Stimulated activated CD4-positive, alpha-beta T cell treated with anti-CD3 and anti-CD28 coated beads, Interleukin-1b, Interleukin-23, amount 100 ng/mL, for 24 hours (primary cell): ENCODE data around the gene ZNF236.
"Not testable (repeated sequence)": the region's sequence is repeated elsewhere in the genome, so short reads cannot be mapped to it uniquely, and the experiment has no call there.

ENCODE experiments used
- DNase-seq, 4 experiments: peaks; one replicate each; pipeline ENCODE4 v3.0.0-alpha.2; 2020; ENCODE audit warnings: low read depth in 4 of 4, low spot score in 1 of 4

ZNF236 gene

DNA sequence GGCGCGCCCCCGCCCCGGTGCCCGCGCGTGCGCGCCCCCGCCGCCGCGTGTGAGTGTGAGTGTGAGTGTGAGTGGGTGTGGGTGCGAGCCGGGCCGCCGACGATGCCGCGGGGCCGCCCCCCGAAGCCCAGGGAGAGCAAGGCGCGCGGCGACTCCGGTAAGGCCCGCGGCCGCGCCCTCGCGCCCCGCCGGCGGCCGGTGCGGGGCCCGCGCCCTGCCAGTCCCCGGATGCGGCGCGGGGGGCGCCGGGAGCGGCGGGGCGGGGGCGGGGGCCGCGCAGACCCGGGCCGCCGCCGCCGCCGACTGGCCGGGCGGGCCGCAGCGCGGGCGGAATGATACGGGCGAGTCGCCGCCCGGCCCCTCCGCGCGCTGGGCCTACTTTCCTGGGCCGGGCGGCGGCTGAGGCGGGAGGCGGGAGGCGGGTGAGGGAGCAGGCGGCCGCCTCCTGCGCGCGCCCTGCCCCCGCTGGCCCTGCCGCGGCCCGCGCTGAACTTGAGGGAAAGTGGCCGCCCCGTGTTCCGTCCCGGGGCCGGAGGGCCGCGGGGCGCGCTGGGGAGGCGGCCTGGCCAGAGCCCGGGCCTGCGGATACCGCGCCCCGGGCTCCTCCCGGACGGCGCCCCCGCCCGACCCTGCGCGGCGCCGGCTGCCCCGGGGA lies at the start of gene ZNF236:
Gene ZNF236, plus strand, starts transcription at position 52 of the 655 bp plus-strand sequence. Its CDS starts 51 bp downstream, at position 103.
- peak; percentile 26 to 63 (median 42) for DNase-seq

- DNase-seq = no peak
These were observed 49.7 kb upstream of the ZNF236 start for GRCh38 chr18:76772665-76773064.

GRCh38 chr18:76777036-76777435 lies 45.3 kb upstream of the ZNF236 start:
- not testable (repeated sequence) for DNase-seq

- DNase-seq = no peak
These were observed 38.4 kb upstream of the ZNF236 start for GRCh38 chr18:76783786-76784484.

DNA sequence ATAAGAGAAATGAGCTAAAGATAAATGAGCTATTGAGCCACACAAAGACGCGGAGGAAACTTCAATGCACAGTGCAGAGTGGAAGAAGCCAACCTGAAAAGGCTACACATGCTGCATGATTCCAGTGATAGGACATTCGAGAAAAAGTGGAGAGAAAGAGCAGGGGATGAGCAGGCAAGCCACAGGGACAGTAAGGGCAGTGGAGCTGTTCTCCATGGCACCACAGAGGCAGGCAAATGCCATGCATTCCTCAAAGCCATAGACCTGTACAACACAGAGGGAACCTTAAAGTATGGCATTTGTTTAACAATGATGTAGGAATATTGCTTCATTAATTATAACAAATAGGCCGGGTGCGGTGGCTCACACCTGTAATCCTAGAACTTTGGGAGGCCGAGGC lies 36.5 kb upstream of the ZNF236 start:
- no peak for DNase-seq

DNA sequence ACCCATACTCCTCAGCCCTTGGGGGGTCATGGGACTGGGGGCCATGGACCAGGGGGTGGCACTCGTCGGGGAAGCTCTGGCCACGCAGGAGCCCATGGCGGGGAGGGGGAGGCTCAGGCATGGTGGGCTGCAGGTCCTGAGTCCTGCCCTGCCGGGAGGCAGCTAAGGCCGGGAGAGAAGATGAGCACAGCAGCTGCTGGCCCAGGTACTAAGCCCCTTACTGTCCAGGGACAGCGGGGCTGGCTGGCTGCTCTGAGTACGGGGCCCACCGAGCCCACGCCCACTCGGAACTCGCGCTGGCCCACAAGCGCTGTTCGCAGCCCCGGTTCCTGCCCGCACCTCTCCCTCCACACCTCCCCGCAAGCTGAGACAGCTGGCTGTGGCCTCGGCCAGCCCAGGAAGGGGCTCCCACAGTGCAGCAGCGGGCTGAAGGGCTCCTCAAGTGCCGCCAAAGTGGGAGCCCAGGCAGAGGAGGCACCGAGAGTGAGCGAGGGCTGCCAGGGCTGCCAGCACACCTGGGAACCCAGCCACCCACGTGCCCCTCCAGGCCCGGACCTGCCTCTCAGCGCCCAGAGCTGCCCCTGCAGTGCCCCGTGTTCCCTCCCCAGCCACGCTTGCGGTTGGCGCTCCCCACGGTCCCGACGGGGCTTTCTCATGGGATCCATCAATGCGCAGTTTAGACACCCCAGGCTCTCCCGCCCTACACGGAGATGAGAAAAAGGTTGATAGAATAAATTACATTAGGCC lies 33.6 kb upstream of the ZNF236 start:
- no peak for DNase-seq

DNA sequence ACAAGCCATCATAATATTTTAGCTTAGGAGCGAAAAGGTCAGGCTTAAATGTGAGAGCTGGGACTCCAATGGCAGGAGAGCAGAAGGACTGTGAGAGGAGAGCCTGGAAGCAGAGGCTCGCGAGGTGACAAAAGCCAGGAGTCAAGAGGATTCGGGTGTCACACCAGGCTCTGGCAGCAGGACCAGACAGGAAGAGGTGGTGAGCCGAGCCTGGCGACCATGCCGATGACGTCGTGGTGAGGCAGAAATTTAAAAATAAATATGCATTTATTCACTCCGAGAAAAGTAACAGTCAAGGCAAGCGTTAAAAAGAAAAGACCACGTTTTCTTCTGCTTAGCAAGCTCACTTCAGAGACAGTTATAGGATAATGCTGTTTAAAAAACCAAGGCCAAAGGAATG lies 31.3 kb upstream of the ZNF236 start:
- DNase-seq = no peak

GRCh38 chr18:76791642-76792041 lies 30.7 kb upstream of the ZNF236 start:
- DNase-seq = no peak

- DNase-seq = no peak
These were observed 28.0 kb upstream of the ZNF236 start for GRCh38 chr18:76794326-76794725.

- DNase-seq = peak in 3 of 4 experiments; percentile 12 to 32 (median 16)
These were observed 20.5 kb upstream of the ZNF236 start for GRCh38 chr18:76801567-76802505.

DNA sequence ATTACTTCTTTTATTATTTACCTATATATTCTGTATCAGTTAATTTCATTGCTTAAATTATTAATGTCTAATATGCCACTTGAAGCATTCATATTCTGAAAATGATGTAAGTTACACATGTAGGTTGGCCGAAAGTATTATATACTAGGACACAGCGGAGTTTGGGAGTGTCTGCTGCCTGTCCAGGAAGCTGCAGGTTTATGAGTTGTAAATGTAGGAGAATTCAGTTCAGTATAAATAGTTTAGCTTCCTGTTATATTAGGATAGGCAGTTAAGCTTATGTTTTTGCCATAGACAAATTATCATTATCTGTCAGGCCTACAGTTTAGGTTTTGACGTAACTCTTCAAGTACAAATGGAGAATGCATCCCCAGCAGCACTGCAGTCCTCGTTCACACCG lies 18.9 kb upstream of the ZNF236 start:
- no peak for DNase-seq

DNA sequence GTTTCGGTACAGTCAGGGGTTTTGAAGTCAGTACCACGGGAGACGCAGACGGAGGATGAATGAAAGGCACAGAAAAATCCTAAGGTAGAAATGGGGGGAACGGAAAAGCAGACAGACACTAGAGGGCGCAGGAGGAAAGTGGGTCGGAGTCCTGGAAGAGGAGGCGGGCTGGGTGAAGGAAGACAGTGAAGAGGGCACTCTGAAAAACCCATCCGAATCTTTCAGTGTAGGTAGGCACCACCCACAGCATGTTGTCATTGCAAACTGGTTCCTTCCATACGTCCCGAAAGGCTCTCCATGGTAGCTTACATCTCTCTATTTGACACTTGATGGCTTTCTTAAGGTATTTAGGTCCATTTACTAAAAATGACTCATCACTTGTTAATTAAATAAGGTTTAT lies 18.5 kb upstream of the ZNF236 start:
- DNase-seq = peak; percentile 48 to 69 (median 60)

DNA sequence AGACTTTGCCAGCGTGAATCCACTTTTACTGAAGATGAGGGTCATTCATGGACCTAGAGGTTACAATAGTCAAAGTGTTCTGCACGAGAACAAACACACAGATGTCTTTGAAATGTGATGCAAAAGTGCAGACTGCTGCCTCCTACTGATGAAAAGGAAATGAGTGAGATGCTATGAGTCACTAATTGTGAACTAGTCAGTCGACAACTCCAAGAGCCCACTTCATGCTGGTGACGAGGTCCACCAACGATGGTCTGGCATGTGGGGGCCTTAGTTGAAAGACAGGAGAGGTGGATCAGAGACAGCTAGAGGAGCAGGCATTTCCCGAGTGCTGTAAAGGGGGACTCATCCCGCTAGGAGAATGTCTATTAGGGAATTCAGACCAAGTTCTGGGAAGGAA lies 17.1 kb upstream of the ZNF236 start:
- no peak for DNase-seq

DNA sequence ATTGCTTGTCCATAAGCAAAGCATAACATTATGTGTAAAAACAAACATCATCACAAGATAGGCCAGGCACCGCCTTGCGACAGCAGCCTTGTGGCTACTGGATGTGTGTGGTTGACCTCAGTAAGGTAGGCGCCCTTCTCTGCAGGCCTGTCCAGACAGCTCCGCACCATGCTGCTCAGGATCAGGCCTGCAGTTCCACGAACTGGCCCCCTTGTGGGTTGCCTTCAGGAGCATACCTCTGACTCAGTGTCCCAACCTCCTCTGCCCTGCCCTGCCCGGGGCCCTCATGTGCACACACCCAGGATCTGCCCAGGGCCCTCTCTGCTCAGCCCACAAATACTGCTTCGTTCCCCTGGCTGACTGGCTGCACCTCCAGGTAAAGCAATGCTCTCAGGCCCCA lies 16.1 kb upstream of the ZNF236 start:
- DNase-seq = no peak

DNA sequence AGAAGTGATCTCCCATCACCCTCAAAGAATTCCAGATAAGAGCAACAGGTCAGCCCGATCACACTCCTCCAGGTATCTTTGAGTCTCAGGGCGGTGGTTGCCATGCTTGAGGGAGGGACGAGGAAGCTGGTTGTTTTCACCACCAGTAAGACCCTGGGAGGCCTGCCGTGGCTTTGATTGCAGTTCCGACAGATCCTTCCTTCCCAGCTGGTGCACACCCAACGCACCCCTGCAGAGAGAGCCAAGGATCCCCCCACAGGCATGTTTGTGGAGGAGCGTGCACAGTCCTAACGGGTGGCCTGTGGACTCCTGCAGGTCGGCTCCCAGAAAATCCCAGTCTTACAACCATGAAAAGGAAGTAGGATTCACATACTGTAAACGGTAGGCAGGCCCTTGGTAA lies 13.8 kb upstream of the ZNF236 start:
- no peak for DNase-seq

GRCh38 chr18:76811530-76811929 lies 10.8 kb upstream of the ZNF236 start:
- not testable (repeated sequence) for DNase-seq

- DNase-seq = no peak
These were observed 8.1 kb upstream of the ZNF236 start for GRCh38 chr18:76814256-76814655.

GRCh38 chr18:76816127-76816526 lies 6.2 kb upstream of the ZNF236 start:
- no peak for DNase-seq

- DNase-seq = no peak
These were observed 4.3 kb upstream of the ZNF236 start for GRCh38 chr18:76817888-76818611.

DNA sequence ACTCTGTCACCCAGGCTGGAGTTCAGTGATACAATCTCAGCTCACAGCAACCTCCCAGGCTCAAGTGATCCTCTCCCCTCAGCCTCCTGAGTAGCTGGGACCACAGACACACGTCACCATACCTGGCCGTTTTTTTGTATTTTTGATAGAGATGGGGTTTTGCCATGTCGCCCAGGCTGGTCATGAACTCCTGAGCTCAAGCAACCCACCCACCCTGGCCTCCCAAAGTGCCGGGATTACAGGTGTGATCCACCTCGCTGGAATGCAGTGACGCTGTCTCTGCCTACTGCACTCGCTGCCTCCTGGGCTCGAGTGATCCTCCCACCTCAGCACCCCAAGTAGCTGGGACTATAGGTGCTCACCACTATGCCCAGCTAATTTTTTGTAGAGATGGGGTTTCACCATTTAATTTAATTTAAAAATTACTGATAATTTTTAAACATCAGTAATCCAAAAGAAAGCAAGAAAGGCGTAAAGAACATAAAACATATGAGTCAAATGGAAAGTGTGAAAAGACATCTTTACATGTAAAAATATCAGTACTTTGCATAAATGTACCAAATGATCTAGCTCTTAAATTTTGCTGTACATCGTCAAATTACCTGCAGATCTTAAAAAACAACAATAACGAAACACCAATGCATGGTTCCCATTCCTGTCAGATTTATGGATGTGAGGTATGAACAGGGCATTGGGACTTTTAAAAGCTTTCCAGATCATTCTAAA lies 2.8 kb upstream of the ZNF236 start:
- no peak for DNase-seq
